Thyroid gland (tissue), 4 donors: ENCODE results near the gene PHLDB1.

Experiments
- CTCF ChIP-seq, 6 experiments: fragments of 200-600 bp in 3 of 6; fragments of 450-650 bp in 3 of 6; sonication (generic) in 3 of 6; IDR thresholded peaks; one replicate each; pipeline ENCODE4 v1.5.1; 2016 to 2019; ENCODE audit warnings: antibody characterized with exemption in 6 of 6, mild to moderate bottlenecking in 2 of 6, inconsistent platforms in 1 of 6, moderate library complexity in 1 of 6
- POLR2A ChIP-seq, 2 donors: fragments of 450-650 bp; IDR thresholded peaks; one replicate each; pipeline ENCODE4 v1.6.1; 2017; ENCODE audit warnings: antibody characterized with exemption in 2 of 2, mild to moderate bottlenecking in 2 of 2, moderate library complexity in 1 of 2

- TF ChIP-seq CTCF (IDR thresholded peaks at IDR 0.05) (no peak), POLR2A (IDR thresholded peaks at IDR 0.05) (no peak)
These were observed 11.6 kb downstream of the PHLDB1 start for GRCh38 chr11:118618991-118619375.
